Bronchial epithelial cell (primary cell): Measurements from ENCODE around the gene CSTF1. TPM values are rescaled to one million over a fixed set of nuclear protein-coding genes. Genes with fewer than 3 reads are reported as not detected.

Source experiments
- DNase-seq: peaks from one replicate; pipeline ENCODE4 v3.0.0-alpha.2; 2010; ENCODE audit warnings: low read depth
- FAIRE-seq: peaks from 2 replicates; lab custom pipeline; 2011; peaks lifted over from hg19 to GRCh38; lab: Jason Lieb, UNC
- H3K27me3 ChIP-seq: 2 replicates; pipeline ENCODE4 v1.5.1; 2011; ENCODE audit warnings: low read length; ENCODE audit not compliant: control insufficient read depth, insufficient read depth
- H3K36me3 ChIP-seq: 2 replicates; pipeline ENCODE4 v1.5.1; 2011; ENCODE audit warnings: low read length; ENCODE audit not compliant: control insufficient read depth, insufficient read depth
- H3K4me3 ChIP-seq: 2 replicates; pipeline ENCODE4 v1.5.1; 2011; ENCODE audit warnings: mild to moderate bottlenecking, low read depth, low read length, control low read depth
- total RNA-seq: library from RNA; depleted of rRNA; stranded (reverse); fragments of >200 nt; gene quantifications from 2 replicates; pipeline ENCODE4 v1.2.1, GENCODE V29; 2014
- TF ChIP-seq, protein P1 (sequence below): IDR thresholded peaks from 2 replicates; pipeline ENCODE4 v1.5.1; 2011; ENCODE audit warnings: mild to moderate bottlenecking, moderate library complexity, low read length, control low read depth, inconsistent platforms; ENCODE audit not compliant: insufficient read depth, severe bottlenecking

Gene CSTF1
- 21.9 and 22.4 TPM in 2 replicates for total RNA-seq

DNA sequence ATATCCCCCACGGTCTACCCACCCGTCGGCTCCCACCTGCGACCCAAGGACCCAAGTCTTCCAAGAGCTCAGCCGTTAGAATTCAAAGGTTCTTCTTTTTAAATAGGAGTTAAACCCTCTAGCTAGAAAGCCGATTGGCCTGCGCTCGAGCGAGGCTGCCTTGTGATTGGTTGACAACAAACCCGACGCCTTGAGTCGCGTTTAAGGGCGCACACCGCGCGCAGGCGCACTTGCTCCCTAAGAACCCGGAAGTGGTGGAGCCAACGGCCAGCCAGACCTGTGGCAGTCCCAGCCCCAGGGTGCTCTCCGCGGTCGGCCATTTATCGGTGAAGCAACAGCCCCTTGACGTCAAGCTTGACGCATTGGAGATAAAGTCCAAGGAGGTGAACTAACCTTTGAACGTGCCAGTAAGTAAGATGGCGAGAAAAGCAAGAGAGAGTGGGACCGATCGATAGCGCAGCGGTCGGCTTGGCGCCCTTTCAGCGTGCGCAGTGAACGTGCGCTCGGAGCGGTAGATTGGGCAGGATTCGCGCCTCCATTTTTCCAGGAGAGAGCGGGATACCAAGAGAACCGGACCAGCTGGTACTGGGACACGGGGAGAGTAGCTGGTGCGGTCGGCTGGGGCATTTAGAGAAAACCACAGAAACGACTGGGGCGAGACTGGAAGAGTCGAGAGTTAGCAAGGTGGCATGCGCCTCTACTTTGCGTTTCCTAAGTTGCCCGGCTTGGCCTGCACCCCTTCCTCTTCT, at the start of gene CSTF1, which contains the start of gene AURKA:
Gene CSTF1 (plus strand): TSS at position 514 of the 749 bp plus-strand sequence. CDS start 2,908 bp downstream, outside the sequence.
Gene AURKA (minus strand): TSS at position 84 of the 749 bp plus-strand sequence. CDS start 4,018 bp downstream, outside the sequence.
- Histone ChIP-seq H3K4me3 (peak within 1 kb of the TSS; percentile 78), H3K36me3 (peaks cover 8% of the 10 kb centered on the region), H3K27me3 (no peaks in the 10 kb centered on the region)
- TF ChIP-seq, protein P1, sequence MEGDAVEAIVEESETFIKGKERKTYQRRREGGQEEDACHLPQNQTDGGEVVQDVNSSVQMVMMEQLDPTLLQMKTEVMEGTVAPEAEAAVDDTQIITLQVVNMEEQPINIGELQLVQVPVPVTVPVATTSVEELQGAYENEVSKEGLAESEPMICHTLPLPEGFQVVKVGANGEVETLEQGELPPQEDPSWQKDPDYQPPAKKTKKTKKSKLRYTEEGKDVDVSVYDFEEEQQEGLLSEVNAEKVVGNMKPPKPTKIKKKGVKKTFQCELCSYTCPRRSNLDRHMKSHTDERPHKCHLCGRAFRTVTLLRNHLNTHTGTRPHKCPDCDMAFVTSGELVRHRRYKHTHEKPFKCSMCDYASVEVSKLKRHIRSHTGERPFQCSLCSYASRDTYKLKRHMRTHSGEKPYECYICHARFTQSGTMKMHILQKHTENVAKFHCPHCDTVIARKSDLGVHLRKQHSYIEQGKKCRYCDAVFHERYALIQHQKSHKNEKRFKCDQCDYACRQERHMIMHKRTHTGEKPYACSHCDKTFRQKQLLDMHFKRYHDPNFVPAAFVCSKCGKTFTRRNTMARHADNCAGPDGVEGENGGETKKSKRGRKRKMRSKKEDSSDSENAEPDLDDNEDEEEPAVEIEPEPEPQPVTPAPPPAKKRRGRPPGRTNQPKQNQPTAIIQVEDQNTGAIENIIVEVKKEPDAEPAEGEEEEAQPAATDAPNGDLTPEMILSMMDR = no peak
- FAIRE-seq = no peak
- peak; percentile 99 for DNase-seq

DNA sequence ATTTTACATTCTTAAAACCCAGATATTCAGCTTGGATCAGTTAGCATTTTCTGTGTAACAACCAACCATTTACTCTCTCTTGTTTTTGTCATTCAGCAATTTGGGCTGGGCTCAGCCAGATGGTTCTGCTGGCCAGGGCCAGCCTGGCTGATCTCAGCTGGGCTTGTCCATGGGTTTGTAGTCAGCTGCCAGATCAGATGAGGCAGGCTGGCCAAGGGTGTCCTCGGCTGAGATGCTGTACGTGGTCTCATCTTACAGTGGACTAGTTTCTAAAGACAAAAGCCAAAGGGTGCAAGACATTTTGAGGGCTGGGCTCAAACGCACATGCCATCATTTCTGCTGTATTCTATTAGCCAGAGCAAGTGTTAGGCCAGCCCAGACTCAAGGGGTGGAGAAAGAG, 49.7 kb upstream of the CSTF1 start:
- TF ChIP-seq, protein P1 = no peak
- no peaks in the 10 kb centered on the region for H3K27me3 ChIP-seq
- FAIRE-seq = no peak
- H3K4me3 ChIP-seq = no peak overlapping the region
- no peaks in the 10 kb centered on the region for H3K36me3 ChIP-seq
- DNase-seq = no peak

DNA sequence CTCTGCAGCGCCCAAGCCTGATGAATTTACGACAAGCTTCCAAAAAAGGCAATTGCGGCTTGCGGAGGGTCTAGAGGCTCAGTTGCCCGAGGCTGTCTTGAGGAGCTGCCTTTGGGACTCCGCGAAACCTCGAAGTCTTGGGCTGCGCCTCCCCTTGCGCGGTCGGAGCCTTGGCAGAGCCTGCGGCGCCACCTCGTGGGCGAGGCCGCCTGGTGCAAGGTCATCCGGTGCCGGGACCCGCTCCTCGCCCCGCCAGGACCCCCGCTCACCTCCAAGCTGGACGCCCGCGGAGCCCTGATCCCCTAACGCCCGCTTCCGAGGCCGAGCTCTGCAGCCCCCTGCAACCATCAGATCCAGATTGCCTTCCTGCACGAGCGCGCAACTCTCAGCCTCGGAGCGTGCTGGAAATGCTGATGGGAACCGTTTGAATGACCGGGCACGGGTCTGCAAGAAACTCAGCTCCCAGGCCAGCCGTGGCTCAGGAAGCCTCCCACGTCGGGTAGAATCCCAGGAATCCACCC, 48.5 kb upstream of the CSTF1 start:
- no peak for FAIRE-seq
- H3K27me3 ChIP-seq = no peaks in the 10 kb centered on the region

DNA sequence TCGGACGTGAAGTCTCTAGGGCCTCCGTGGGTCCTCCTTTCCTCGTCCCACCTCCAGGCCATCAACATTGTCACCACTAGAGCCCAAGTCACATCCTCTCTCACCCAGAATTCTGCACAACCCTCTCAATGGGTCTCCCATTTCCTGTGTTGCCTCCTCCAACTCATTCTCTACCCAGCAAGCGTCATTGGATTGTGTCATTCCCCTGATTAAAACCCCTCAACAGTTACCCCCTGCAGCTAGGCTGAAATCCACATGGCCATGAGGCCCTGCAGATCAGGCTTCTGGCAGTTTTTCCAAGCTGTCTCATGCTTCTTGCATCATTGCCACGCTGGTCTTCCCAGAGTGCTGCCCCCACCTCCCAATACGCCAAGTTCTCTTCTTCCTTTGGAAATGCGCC, 46.5 kb upstream of the CSTF1 start:
- no peak for DNase-seq
- Histone ChIP-seq H3K27me3 (no peaks in the 10 kb centered on the region), H3K36me3 (no peaks in the 10 kb centered on the region), H3K4me3 (no peak overlapping the region)
- no peak for FAIRE-seq
- TF ChIP-seq, protein P1 = no peak

More for the DNA sequence above, 48.5 kb upstream of the CSTF1 start:
- no peak for DNase-seq
- H3K36me3 ChIP-seq = no peaks in the 10 kb centered on the region
- TF ChIP-seq, protein P1 = peak; percentile 87
- no peak overlapping the region for H3K4me3 ChIP-seq

DNA sequence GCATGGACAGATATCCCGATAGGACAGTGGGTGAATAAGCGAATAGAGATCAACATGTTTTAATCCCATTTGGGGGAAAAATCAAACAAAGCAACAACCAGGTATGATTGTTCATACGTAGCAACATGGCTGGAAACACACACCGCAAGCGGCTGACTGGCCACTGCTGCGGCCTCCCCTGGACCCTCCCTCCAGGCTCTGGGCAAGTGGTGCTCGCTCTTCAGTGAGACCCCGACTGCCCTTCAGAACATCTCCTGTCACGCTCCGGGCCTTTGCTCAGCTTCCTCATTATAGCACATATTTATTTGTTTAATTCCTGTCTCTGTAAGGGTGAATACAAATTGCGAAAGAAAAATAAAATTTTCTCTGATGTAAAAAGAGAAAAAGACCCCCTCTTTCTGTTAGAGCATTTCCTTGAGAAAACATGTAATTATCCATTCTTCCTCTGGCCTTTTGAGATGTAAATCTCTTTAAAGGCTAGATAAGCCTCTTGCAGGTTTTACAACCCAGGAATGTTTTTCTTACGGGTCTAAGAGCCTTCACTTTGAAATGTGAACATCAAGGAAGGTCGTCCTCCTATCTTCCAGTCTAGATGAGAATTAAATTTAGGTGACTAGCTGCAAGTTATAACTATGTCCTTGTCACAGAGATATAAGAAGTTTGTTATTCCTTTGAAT, 44.7 kb upstream of the CSTF1 start:
- Histone ChIP-seq H3K4me3 (no peak overlapping the region), H3K27me3 (no peaks in the 10 kb centered on the region), H3K36me3 (no peaks in the 10 kb centered on the region)
- TF ChIP-seq, protein P1 = no peak
- DNase-seq (no peak), FAIRE-seq (no peak)
